ENCODE measurements around the gene GZMM.
A peak's percentile ranks its signal among the peaks of the same experiment; 100 is the strongest.

The GZMM gene

DNA sequence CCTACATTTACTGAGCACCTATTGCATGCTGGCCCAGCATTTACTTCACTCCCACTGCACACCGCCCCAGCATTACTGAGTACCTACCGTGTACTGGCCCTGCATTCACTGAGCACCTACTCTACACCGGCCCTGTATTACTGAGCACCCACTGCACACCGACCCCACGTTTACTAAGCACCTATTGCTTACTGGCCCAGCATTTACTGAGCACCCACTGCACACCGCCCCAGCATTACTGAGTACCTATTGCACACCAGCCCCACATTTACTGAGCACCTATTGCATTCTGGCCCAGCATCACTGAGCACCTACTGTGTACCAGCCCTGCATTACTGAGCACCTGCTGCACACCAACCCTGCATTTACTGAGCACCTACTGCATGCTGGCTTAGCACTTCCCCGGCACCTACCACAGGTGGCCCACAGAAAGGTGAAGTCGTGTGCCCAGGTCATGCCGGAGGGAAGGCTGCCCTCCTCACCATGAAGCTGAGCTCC lies 29.6 kb upstream of the GZMM start:
- Histone ChIP-seq H3K9me3 (ENCODE audit: low read length) (no peaks in the 10 kb centered on the region), H3K27ac (ENCODE audit: low read depth, low read length) (no peak overlapping the region), H3K4me3 (ENCODE audit: low read depth in 1 of 2, low read length in 2 of 2) (no peak overlapping the region), H3K36me3 (ENCODE audit: insufficient read depth, low read length) (peaks cover 6% of the 10 kb centered on the region), H3K4me1 (ENCODE audit: insufficient read depth, low read length) (peaks cover 13% of the 10 kb centered on the region), H3K27me3 (ENCODE audit: control insufficient read depth in 1 of 2, insufficient read depth in 2 of 2, low read length in 2 of 2) (no peaks in the 10 kb centered on the region), H3K9ac (ENCODE audit: low read length) (no peak overlapping the region)

DNA sequence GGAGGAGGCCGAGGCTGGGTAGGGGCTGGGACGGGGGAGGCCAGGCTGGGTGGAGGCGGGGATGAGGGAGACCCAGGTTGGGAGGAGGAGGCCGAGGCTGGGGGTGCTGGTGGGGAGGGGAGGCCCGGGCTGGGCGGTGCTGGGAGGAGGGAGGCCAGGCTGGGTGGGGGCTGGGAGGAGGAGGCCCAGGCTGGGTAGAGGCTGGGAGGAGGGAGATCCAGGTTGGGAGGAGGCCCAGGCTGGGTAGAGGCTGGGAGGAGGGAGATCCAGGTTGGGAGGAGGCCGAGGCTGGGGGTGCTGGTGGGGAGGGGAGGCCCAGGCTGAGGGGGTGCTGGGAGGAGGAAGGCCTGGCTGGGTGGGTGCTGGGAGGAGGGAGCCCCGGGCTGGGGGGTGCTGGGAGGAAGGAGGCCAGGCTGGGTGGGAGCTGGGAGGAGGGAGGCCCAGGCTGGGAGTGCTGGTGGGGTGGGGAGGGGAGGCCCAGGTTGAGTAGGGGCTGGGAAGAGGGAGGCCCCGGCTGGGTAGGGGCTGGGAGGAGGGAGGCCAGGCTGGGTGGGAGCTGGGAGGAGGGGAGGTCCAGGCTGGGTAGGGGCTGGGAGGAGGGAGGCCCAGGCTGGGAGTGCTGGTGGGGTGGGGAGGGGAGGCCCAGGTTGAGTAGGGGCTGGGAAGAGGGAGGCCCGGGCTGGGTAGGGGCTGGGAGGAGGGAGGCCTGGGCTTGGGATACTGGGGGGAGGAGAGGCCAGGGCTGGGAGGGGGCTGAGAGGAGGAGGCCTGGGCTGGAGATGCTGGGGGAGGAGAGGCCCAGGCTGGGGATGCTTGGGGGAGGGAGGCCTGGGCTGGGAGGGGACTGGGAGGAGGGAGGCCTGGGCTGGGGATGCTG lies 25.9 kb upstream of the GZMM start:
- Histone ChIP-seq H3K27me3 (ENCODE audit: control insufficient read depth in 1 of 2, insufficient read depth in 2 of 2, low read length in 2 of 2) (no peaks in the 10 kb centered on the region), H3K9ac (ENCODE audit: low read length) (no peak overlapping the region), H3K4me3 (ENCODE audit: low read depth in 1 of 2, low read length in 2 of 2) (no peak overlapping the region), H3K9me3 (ENCODE audit: low read length) (no peaks in the 10 kb centered on the region), H3K4me1 (ENCODE audit: insufficient read depth, low read length) (no peaks in the 10 kb centered on the region), H3K27ac (ENCODE audit: low read depth, low read length) (no peak overlapping the region), H3K36me3 (ENCODE audit: insufficient read depth, low read length) (peaks cover 6% of the 10 kb centered on the region)

DNA sequence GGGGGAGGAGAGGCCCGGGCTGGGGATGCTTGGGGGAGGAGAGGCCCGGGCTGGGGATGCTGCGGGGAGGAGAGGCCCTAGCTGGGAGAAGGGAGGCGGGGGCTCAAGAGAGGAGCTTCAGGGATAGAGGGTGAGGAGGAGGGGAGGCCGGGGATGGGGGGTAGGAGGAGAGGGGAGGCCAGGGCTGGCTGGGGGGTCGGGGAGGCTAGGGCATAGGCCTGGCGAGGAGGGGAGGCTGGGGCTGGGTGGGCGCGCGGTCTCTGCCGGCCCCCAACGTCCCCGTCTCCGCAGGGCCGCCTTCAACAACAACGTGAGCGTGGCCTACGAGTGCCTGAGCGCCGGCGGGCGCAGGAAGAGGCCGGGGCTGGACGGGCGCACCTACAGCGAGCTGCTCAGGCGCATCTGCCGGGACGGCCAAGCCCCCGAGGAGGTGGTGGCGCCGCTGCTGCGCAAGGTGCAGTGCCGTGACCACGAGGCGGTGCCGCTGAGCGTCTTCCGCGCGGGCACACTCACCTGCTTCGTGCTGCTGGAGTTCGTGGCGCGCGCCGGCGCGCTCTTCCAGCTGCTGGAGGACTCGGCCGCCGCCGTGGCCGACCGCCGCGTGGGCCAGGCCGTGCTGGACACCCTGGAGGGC lies 25.1 kb upstream of the GZMM start:
- Histone ChIP-seq H3K27ac (ENCODE audit: low read depth, low read length) (no peak overlapping the region), H3K9me3 (ENCODE audit: low read length) (no peaks in the 10 kb centered on the region), H3K4me3 (ENCODE audit: low read depth in 1 of 2, low read length in 2 of 2) (no peak overlapping the region), H3K4me1 (ENCODE audit: insufficient read depth, low read length) (no peaks in the 10 kb centered on the region), H3K9ac (ENCODE audit: low read length) (no peak overlapping the region), H3K36me3 (ENCODE audit: insufficient read depth, low read length) (peaks cover 3% of the 10 kb centered on the region), H3K27me3 (ENCODE audit: control insufficient read depth in 1 of 2, insufficient read depth in 2 of 2, low read length in 2 of 2) (no peaks in the 10 kb centered on the region)

DNA sequence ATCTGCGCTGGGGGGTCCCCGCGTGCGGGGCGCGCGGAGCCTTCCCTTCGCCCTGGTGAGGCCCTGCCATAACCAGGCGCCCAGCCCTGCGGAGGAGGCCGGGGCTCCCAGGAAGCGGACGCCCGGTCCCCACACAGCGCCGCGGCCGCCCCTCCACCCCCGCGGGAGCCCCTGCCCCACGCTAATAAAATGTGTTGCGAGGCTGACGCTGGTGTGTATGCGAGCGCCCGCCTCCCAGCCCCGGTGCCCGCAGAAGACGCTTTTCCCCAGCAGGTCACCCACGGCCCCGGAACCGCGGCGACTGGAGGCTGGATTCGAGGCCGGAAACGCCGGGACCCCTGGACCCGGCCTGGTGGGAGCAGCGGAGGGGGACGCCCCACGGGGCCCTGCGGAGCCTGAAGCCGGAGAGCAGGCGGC lies 24.4 kb upstream of the GZMM start:
- no peak overlapping the region for H3K4me3 ChIP-seq (ENCODE audit: low read depth in 1 of 2, low read length in 2 of 2)
- H3K4me1 ChIP-seq (ENCODE audit: insufficient read depth, low read length), result no peaks in the 10 kb centered on the region
- H3K9ac ChIP-seq (ENCODE audit: low read length), result no peak overlapping the region
- H3K27me3 ChIP-seq (ENCODE audit: control insufficient read depth in 1 of 2, insufficient read depth in 2 of 2, low read length in 2 of 2), result no peaks in the 10 kb centered on the region
- H3K9me3 ChIP-seq (ENCODE audit: low read length), result no peaks in the 10 kb centered on the region
- no peak overlapping the region for H3K27ac ChIP-seq (ENCODE audit: low read depth, low read length)
- no peaks in the 10 kb centered on the region for H3K36me3 ChIP-seq (ENCODE audit: insufficient read depth, low read length)

DNA sequence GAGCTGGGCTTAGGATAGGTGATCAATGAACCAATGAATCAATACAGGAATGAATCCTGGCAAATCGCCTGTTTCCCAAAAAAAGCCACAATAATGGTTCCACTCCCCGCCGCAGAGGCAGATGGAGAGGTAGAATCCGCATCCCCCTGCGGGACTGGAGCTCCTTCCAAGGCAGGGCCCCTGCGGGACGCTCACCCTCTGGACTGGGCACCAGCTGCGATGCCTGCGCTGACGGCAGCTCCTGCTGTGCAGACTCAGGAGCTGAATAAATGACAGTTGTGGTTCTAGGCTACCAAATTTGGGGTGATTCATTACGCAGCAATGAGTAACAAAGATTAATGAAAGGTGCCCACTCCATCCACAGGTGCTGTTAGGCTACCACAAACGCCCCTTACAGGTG lies 21.1 kb upstream of the GZMM start:
- H3K4me1 ChIP-seq (ENCODE audit: insufficient read depth, low read length), result no peaks in the 10 kb centered on the region
- H3K9me3 ChIP-seq (ENCODE audit: low read length), result no peaks in the 10 kb centered on the region
- no peak overlapping the region for H3K4me3 ChIP-seq (ENCODE audit: low read depth in 1 of 2, low read length in 2 of 2)
- peaks cover 0 to 8% of the 10 kb centered on the region in 2 donors for H3K27me3 ChIP-seq (ENCODE audit: control insufficient read depth in 1 of 2, insufficient read depth in 2 of 2, low read length in 2 of 2)
- no peak overlapping the region for H3K9ac ChIP-seq (ENCODE audit: low read length)
- H3K27ac ChIP-seq (ENCODE audit: low read depth, low read length), result no peak overlapping the region
- no peaks in the 10 kb centered on the region for H3K36me3 ChIP-seq (ENCODE audit: insufficient read depth, low read length)

DNA sequence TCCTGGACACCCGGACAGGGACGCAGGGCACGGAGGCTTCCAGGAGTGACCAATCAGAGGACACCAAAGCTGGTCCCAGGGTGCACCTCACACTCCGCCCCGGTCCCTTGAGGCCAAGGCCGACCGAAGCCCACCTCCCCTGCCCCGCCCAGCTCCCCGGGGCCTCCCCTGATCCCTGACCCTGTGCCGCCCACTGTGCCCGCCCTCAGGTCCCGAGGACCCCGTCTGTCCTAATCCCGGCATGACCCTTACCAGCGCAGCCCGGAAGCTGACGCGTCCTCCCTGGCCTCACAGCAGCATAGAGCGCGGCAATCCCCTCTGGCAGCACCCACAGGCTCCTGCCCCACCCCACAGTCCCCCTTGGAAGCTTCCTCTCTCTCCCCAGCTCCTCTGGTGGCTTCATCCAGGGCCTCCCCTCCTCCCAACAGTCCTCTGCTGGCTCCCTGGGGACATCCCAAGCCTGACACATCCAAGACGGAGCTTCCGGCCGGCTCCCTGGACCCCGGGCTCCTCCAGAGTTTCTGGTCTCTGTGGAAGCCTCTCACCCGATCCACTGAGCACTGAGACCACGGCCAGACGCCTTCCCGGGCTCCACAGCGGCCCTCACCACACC lies 19.7 kb upstream of the GZMM start:
- H3K36me3 ChIP-seq (ENCODE audit: insufficient read depth, low read length), result no peaks in the 10 kb centered on the region
- no peak overlapping the region for H3K4me3 ChIP-seq (ENCODE audit: low read depth in 1 of 2, low read length in 2 of 2)
- H3K4me1 ChIP-seq (ENCODE audit: insufficient read depth, low read length), result no peaks in the 10 kb centered on the region

DNA sequence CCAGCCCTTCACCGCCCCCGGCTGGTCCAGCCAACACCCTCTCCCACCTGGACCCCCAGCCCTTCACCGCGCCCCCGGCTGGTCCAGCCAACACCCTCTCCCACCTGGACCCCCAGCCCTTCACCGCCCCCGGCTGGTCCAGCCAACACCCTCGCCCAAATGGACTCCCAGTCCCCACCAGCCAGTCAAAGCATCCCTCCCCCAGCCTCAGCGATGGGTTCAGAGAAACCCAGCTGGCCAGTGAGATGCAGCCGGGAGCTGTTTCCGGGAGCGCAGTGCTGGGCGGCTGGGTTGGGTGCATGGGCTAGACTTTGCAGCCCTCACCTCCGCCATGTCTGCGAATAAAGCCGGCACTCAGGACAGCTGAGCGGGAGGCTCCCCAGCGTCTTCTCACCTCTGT lies 18.8 kb upstream of the GZMM start:
- Histone ChIP-seq H3K36me3 (ENCODE audit: insufficient read depth, low read length) (no peaks in the 10 kb centered on the region), H3K27ac (ENCODE audit: low read depth, low read length) (no peak overlapping the region), H3K27me3 (ENCODE audit: control insufficient read depth in 1 of 2, insufficient read depth in 2 of 2, low read length in 2 of 2) (peaks cover 0 to 8% of the 10 kb centered on the region in 2 donors), H3K9ac (ENCODE audit: low read length) (no peak overlapping the region), H3K4me3 (ENCODE audit: low read depth in 1 of 2, low read length in 2 of 2) (no peak overlapping the region), H3K4me1 (ENCODE audit: insufficient read depth, low read length) (no peaks in the 10 kb centered on the region), H3K9me3 (ENCODE audit: low read length) (no peaks in the 10 kb centered on the region)

More for the DNA sequence above, 19.7 kb upstream of the GZMM start:
- Histone ChIP-seq H3K9ac (ENCODE audit: low read length) (no peak overlapping the region), H3K27ac (ENCODE audit: low read depth, low read length) (no peak overlapping the region), H3K9me3 (ENCODE audit: low read length) (no peaks in the 10 kb centered on the region), H3K27me3 (ENCODE audit: control insufficient read depth in 1 of 2, insufficient read depth in 2 of 2, low read length in 2 of 2) (peaks cover 0 to 8% of the 10 kb centered on the region in 2 donors)

DNA sequence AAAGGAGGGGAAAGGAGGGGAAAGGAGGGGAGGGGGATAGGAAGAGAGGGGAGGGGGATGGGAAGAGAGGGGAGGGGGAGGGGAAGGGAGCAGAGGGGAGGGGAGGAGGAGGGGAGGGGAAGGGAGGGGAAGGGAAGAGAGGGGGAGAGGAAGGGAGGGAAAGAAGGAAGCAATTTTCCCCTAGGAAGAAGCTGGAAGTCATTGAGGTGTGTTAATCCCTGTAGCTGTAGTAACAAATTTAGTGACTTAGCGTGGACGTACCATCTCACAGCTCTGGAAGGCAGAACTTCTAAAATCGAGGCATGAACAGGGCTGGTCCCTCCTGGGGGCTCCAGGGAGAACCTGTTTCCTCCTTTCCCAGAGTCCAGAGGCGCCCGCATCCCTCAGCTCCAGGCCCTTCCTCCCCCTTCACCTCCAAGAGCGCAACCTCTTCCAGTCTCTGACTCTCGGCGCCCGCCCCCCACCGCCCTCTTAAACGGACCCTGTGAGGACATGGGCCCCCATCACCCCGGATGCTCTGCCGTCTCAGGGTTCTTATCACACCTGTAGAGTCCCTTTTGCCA lies 17.9 kb upstream of the GZMM start:
- Histone ChIP-seq H3K4me1 (ENCODE audit: insufficient read depth, low read length) (no peaks in the 10 kb centered on the region), H3K9me3 (ENCODE audit: low read length) (no peaks in the 10 kb centered on the region), H3K36me3 (ENCODE audit: insufficient read depth, low read length) (no peaks in the 10 kb centered on the region), H3K27me3 (ENCODE audit: control insufficient read depth in 1 of 2, insufficient read depth in 2 of 2, low read length in 2 of 2) (peaks cover 0 to 8% of the 10 kb centered on the region in 2 donors), H3K27ac (ENCODE audit: low read depth, low read length) (no peak overlapping the region), H3K9ac (ENCODE audit: low read length) (no peak overlapping the region), H3K4me3 (ENCODE audit: low read depth in 1 of 2, low read length in 2 of 2) (no peak overlapping the region)

DNA sequence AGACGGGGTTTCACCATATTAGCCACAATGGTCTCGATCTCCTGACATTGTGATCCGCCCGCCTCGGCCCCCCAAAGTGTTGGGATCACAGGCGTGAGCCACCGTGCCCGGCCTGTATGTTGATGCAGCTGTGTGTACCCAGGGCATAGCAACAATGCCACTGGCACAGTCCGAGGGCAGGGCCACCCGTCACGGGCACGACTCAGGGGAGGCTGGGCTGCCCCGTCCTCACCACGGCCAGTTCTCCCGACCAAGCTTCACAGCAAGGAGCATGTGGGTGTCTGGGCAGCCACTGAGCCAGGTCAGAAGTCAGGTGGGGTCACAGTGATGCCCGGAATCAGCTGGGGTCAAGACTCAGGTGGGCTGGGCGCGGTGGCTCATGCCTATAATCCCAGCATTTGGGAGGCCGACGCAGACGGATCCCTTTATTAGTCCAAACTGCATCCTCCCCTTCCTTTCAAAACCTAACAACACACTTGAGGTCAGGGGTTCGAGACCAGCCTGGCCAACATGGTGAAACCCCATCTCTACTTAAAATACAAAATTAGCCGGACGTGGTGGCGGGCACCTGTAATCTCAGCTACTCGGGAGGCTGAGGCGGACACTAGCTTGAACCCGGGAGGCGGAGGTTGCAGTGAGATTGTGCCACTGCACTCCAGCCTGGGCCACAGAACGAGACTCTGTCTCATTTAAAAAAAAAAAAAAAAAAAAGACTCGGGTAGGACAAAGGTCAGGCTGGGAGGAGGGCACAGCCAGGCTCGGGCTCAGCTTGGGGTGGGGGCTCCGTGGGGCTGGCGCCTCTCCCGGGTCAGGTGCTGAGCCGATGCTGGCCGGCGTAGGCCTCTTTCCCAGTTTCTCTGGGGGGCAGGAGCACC lies 13.5 kb upstream of the GZMM start:
- H3K9me3 ChIP-seq (ENCODE audit: low read length), result no peaks in the 10 kb centered on the region
- peak overlapping the region; percentile 52 to 87 for H3K4me3 ChIP-seq (ENCODE audit: low read depth in 1 of 2, low read length in 2 of 2)
- peaks cover 3% of the 10 kb centered on the region for H3K36me3 ChIP-seq (ENCODE audit: insufficient read depth, low read length)
- H3K9ac ChIP-seq (ENCODE audit: low read length), result no peak overlapping the region
- H3K4me1 ChIP-seq (ENCODE audit: insufficient read depth, low read length), result peaks cover 23% of the 10 kb centered on the region
- peaks cover 0 to 8% of the 10 kb centered on the region in 2 donors for H3K27me3 ChIP-seq (ENCODE audit: control insufficient read depth in 1 of 2, insufficient read depth in 2 of 2, low read length in 2 of 2)
- peak overlapping the region; percentile 87 for H3K27ac ChIP-seq (ENCODE audit: low read depth, low read length)

DNA sequence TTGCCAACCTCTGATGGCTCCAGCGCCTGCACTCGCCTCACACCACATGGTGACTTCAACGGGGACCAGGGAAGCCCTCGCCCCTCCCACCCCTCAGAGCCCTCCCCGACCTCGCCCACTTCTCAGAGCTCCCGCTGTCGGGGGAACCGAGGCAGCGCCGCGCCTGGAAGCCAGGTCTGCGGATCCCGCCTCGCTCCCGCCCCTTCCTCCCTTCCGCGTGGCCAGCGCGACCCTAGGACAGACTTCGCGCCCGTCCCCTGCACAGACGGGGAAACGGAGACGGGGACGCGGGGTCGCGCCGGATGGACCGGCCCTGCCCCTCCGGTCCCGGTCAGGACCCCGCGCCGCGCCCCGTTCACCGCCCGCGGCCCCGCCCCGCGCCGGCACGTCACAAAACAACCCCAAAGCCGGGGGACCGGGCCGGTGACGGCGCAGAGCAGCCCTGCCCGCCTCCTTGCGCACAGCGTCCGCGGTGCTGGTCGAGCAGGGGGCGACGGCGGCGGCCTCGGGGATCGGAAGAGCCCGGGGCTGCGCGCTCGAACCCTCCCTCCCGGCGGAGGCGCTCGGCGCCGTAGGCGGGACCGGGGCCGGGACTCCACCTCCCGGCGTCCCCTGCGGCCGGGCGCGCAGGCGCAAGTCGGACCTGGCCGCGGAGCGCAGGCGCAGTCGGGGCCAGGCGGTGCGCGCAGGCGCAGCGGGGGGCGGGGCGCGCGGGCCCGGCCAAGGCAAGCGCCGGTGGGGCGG lies 12.7 kb upstream of the GZMM start:
- Histone ChIP-seq H3K9ac (ENCODE audit: low read length) (no peak overlapping the region), H3K27me3 (ENCODE audit: control insufficient read depth in 1 of 2, insufficient read depth in 2 of 2, low read length in 2 of 2) (peaks cover 0 to 6% of the 10 kb centered on the region in 2 donors), H3K4me3 (ENCODE audit: low read depth in 1 of 2, low read length in 2 of 2) (peak overlapping the region; percentile 52 to 87), H3K4me1 (ENCODE audit: insufficient read depth, low read length) (peaks cover 28% of the 10 kb centered on the region), H3K9me3 (ENCODE audit: low read length) (no peaks in the 10 kb centered on the region), H3K36me3 (ENCODE audit: insufficient read depth, low read length) (peaks cover 12% of the 10 kb centered on the region), H3K27ac (ENCODE audit: low read depth, low read length) (peak overlapping the region; percentile 87)

All from muscle layer of colon (tissue), 2 donors.